ENCODE measurements around the gene SMIM11.
"Not testable (repeated sequence)": the region's sequence is repeated elsewhere in the genome, so short reads cannot be mapped to it uniquely, and the experiment has no call there.

DNA sequence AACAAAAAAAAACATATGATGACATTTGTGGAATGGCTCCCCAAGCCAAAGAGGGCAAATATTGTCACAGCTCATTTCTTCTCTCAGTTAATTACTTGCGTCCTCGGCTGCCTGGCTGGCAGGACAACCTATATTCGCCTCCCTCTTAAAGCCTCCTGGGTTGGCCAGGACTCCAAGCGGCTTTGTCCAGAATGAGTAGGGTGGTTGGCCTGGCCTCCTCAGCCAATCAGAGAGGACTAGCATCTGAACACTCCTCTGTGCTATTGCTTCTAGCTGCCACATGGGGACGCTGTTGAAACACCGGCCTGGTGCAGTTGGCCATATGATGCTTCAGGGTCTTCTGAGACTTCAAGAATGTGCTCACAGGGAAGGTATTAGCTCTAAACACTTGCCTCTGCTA lies 53.1 kb downstream of the SMIM11 start:
- TF ChIP-seq, protein P1, sequence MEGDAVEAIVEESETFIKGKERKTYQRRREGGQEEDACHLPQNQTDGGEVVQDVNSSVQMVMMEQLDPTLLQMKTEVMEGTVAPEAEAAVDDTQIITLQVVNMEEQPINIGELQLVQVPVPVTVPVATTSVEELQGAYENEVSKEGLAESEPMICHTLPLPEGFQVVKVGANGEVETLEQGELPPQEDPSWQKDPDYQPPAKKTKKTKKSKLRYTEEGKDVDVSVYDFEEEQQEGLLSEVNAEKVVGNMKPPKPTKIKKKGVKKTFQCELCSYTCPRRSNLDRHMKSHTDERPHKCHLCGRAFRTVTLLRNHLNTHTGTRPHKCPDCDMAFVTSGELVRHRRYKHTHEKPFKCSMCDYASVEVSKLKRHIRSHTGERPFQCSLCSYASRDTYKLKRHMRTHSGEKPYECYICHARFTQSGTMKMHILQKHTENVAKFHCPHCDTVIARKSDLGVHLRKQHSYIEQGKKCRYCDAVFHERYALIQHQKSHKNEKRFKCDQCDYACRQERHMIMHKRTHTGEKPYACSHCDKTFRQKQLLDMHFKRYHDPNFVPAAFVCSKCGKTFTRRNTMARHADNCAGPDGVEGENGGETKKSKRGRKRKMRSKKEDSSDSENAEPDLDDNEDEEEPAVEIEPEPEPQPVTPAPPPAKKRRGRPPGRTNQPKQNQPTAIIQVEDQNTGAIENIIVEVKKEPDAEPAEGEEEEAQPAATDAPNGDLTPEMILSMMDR (IDR thresholded peaks at IDR 0.05; ENCODE audit: insufficient read depth, low read length): not testable (repeated sequence)
- not testable (repeated sequence) for TF ChIP-seq POLR2AphosphoS5 (IDR thresholded peaks at IDR 0.05; ENCODE audit: low read depth)

Data from HL-60 (cell line).